Kidney (tissue), 14 donors: ENCODE data around the gene HMOX1. TPM values are rescaled to one million over a fixed set of nuclear protein-coding genes. Genes with fewer than 3 reads are reported as not detected.
A peak's percentile ranks its signal among the peaks of the same experiment; 100 is the strongest.

ENCODE experiments used
- DNase-seq, 5 donors: peaks; one replicate each; pipeline ENCODE4 v3.0.0-alpha.2; 2013 to 2020
- FAIRE-seq: peaks from 2 replicates; lab custom pipeline; 2012; peaks lifted over from hg19 to GRCh38; lab: Jason Lieb, UNC
- H3K27ac ChIP-seq, 2 donors: one replicate each; pipeline ENCODE4 v1.7.0; 2013; ENCODE audit warnings: low read depth in 2 of 2, low read length in 2 of 2, inconsistent platforms in 1 of 2
- H3K27me3 ChIP-seq: one replicate; pipeline ENCODE4 v1.7.1; 2013; ENCODE audit warnings: low read length, inconsistent platforms; ENCODE audit not compliant: control insufficient read depth, insufficient read depth
- H3K36me3 ChIP-seq, 3 donors: one replicate each; pipeline versions ENCODE4 v1.7.0 to v1.7.1; 2013; ENCODE audit warnings: low read length in 3 of 3, control low read depth in 1 of 3, inconsistent platforms in 1 of 3; ENCODE audit not compliant: insufficient read depth in 3 of 3, control insufficient read depth in 2 of 3
- H3K4me1 ChIP-seq, 3 donors: one replicate each; pipeline versions ENCODE4 v1.7.0 to v1.7.1; 2013; ENCODE audit warnings: low read length in 3 of 3, inconsistent platforms in 1 of 3, low read depth in 1 of 3; ENCODE audit not compliant: control insufficient read depth in 2 of 3, insufficient read depth in 2 of 3
- H3K4me3 ChIP-seq, 3 donors: one replicate each; pipeline versions ENCODE4 v1.7.0 to v1.8.1; 2013; ENCODE audit warnings: low read length in 3 of 3, control low read depth in 1 of 3, inconsistent platforms in 1 of 3
- H3K9ac ChIP-seq, 3 donors: one replicate each; pipeline versions ENCODE4 v1.7.0 to v1.7.1; 2013; ENCODE audit warnings: low read length in 3 of 3, control low read depth in 1 of 3, inconsistent platforms in 1 of 3
- H3K9me3 ChIP-seq, 3 donors: one replicate each; pipeline versions ENCODE4 v1.7.0 to v1.7.1; 2013; ENCODE audit warnings: low read length in 3 of 3, control low read depth in 1 of 3, inconsistent platforms in 1 of 3; ENCODE audit not compliant: control insufficient read depth in 2 of 3, insufficient read depth in 1 of 3
- intact Hi-C: fragments of 100-400 bp; cut with DNase I; formaldehyde crosslinking; loops from one replicate; pipeline ENCODE4 v1.11.1; 2022
- polyA plus RNA-seq: library from polyadenylated mRNA; stranded (reverse); fragments of 350-450 nt; fragmentation: Illumina TruSeq; extraction: RNeasy Lipid Tissue Mini Kit (QIAGEN cat#74804); gene quantifications from one replicate; pipeline ENCODE4 v1.2.3, GENCODE V29; 2014; ENCODE audit warnings: low read depth, low replicate concordance; ENCODE audit not compliant: insufficient read depth
- total RNA-seq: library from RNA; stranded (reverse); fragmentation: NEBNext Ultra II Directional; extraction: Animal tissue kit (Norgen Biotek cat#: 25700); gene quantifications from one replicate; pipeline ENCODE4 v1.2.1, GENCODE V29; 2021
- TF ChIP-seq, protein P1 (sequence below): IDR thresholded peaks from 3 replicates; pipeline ENCODE4 v1.5.1; 2012; ENCODE audit warnings: mild to moderate bottlenecking, moderate library complexity, borderline replicate concordance; ENCODE audit not compliant: insufficient read depth; ENCODE audit errors: extremely low read depth
- donor health status: control.
- donor health status: control.
- donor health status: control.
- donor health status: control.
- donor health status: control.
- donor health status: DM: yes; HTN: yes; CAD: no.
- donor health status: Normal renal cell carcinoma (clear cell type).

Gene HMOX1
- total and polyA plus RNA-seq, 2 donors from 2014 or later = 37.7 to 234 TPM

DNA sequence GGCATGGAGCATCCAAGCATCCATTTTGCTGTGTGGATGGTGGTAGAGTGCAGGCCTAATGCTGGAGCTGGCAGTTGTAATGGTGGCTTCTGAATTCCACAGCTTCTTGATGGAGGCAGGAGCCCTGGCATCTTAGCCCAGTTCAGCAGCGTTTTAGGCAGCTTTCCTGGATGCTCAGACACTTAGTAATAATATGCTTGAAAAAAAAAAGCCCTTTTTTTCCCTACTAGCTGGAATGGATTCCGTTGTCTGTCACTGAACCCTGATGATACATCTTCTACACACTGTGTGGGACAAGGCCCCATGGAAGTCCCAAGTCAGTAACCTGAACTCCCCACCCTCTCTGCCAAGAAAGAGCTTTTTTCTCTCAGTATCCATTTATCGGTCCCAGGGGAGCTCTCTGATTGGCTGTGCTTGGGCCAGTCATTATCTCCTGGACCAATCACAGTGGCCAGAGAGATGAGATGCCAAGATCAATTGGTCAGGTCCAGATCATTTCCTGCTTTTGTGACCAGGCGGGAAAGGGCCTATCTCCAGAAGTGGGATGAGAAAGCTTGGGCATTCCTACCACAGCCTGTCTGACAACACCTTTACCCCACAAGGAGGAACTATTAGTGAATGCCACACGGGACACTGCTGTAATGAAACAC lies 53.3 kb downstream of the HMOX1 start:
- TF ChIP-seq, protein P1, sequence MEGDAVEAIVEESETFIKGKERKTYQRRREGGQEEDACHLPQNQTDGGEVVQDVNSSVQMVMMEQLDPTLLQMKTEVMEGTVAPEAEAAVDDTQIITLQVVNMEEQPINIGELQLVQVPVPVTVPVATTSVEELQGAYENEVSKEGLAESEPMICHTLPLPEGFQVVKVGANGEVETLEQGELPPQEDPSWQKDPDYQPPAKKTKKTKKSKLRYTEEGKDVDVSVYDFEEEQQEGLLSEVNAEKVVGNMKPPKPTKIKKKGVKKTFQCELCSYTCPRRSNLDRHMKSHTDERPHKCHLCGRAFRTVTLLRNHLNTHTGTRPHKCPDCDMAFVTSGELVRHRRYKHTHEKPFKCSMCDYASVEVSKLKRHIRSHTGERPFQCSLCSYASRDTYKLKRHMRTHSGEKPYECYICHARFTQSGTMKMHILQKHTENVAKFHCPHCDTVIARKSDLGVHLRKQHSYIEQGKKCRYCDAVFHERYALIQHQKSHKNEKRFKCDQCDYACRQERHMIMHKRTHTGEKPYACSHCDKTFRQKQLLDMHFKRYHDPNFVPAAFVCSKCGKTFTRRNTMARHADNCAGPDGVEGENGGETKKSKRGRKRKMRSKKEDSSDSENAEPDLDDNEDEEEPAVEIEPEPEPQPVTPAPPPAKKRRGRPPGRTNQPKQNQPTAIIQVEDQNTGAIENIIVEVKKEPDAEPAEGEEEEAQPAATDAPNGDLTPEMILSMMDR = no peak
- Histone ChIP-seq H3K9ac (no peak overlapping the region), H3K9me3 (peaks cover 0 to 9% (median 0%) of the 10 kb centered on the region in 3 donors), H3K4me1 (peaks cover 0 to 4% (median 2%) of the 10 kb centered on the region in 3 donors), H3K27ac (no peak overlapping the region), H3K36me3 (no peaks in the 10 kb centered on the region), H3K27me3 (no peaks in the 10 kb centered on the region), H3K4me3 (no peak overlapping the region)
- FAIRE-seq (no peak), DNase-seq (no peak)
- intact Hi-C loops = loop anchor here (5.0 kb wide), 1 partner anchor 143 kb away; no protein-coding TSS in a partner anchor

GRCh38 chr22:35435201-35435740 lies 54.4 kb downstream of the HMOX1 start:
- peaks cover 0 to 4% (median 2%) of the 10 kb centered on the region in 3 donors for H3K4me1 ChIP-seq
- H3K9me3 ChIP-seq = peaks cover 0 to 9% (median 0%) of the 10 kb centered on the region in 3 donors
- TF ChIP-seq, protein P1 = no peak
- no peaks in the 10 kb centered on the region for H3K36me3 ChIP-seq
- intact Hi-C loops = no loop called here
- no peak overlapping the region for H3K27ac ChIP-seq
- H3K9ac ChIP-seq = no peak overlapping the region
- DNase-seq = peak in 1 of 5 donors; percentile 48
- no peaks in the 10 kb centered on the region for H3K27me3 ChIP-seq
- no peak for FAIRE-seq
- H3K4me3 ChIP-seq = no peak overlapping the region

DNA sequence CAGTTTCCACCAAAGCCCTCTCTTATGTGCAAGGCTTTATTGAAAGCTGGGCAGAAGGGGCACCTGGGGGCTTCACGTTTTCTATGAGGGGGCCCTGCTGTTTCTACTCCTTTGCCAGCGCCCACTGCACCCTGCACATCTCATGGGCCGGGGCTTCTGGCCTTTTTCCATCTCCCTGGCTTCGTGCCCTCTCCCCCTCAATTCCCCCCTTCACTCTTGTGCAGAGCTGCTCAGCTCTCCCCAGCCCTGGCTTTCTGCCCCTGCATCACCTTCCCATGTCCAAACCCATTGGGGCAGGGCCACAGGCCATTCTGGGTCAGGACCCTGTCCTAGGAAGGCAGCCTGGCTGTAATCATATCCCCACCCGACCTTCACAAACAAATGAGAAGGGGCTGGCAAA lies 55.5 kb downstream of the HMOX1 start:
- H3K4me1 ChIP-seq = no peaks in the 10 kb centered on the region
- no peaks in the 10 kb centered on the region for H3K36me3 ChIP-seq
- no peak overlapping the region for H3K27ac ChIP-seq
- no peaks in the 10 kb centered on the region for H3K27me3 ChIP-seq
- TF ChIP-seq, protein P1 = no peak
- H3K9me3 ChIP-seq = peaks cover 0 to 9% (median 0%) of the 10 kb centered on the region in 3 donors
- intact Hi-C loops = no loop called here
- no peak overlapping the region for H3K9ac ChIP-seq
- DNase-seq (peak in 1 of 5 donors; percentile 49), FAIRE-seq (no peak)
- H3K4me3 ChIP-seq = no peak overlapping the region
